ENCODE measurements around the gene KREMEN2.

KREMEN2 gene

GRCh38 chr16:3003582-3004270 is 39.7 kb downstream of the KREMEN2 start:
- peak; percentile 89 for DNase-seq (ENCODE audit: low read depth, low spot score)

- DNase-seq (ENCODE audit: low read depth, low spot score) = no peak
Observed at GRCh38 chr16:3004319-3004718, 40.2 kb downstream of the KREMEN2 start.

- DNase-seq (ENCODE audit: low read depth, low spot score) = no peak
Observed at GRCh38 chr16:3004781-3005284, 40.8 kb downstream of the KREMEN2 start.

GRCh38 chr16:3007059-3007956 is 43.2 kb downstream of the KREMEN2 start:
- DNase-seq (ENCODE audit: low read depth, low spot score) = no peak

GRCh38 chr16:3007957-3008689 is 44.0 kb downstream of the KREMEN2 start:
- no peak for DNase-seq (ENCODE audit: low read depth, low spot score)

GRCh38 chr16:3008690-3009037 is 44.6 kb downstream of the KREMEN2 start:
- DNase-seq (ENCODE audit: low read depth, low spot score) = no peak

GRCh38 chr16:3009568-3010390 is 45.7 kb downstream of the KREMEN2 start:
- no peak for DNase-seq (ENCODE audit: low read depth, low spot score)

- DNase-seq (ENCODE audit: low read depth, low spot score) = no peak
Observed at GRCh38 chr16:3010510-3010909, 46.4 kb downstream of the KREMEN2 start.

- no peak for DNase-seq (ENCODE audit: low read depth, low spot score)
Observed at GRCh38 chr16:3012246-3012645, 48.2 kb downstream of the KREMEN2 start.

- no peak for DNase-seq (ENCODE audit: low read depth, low spot score)
Observed at GRCh38 chr16:3012828-3013420, 48.8 kb downstream of the KREMEN2 start, which contains the start of gene CLDN9. Gene CLDN9, plus strand, starts transcription at chr16:3012923. Its CDS starts 440 bp downstream, at chr16:3013363.

DNA sequence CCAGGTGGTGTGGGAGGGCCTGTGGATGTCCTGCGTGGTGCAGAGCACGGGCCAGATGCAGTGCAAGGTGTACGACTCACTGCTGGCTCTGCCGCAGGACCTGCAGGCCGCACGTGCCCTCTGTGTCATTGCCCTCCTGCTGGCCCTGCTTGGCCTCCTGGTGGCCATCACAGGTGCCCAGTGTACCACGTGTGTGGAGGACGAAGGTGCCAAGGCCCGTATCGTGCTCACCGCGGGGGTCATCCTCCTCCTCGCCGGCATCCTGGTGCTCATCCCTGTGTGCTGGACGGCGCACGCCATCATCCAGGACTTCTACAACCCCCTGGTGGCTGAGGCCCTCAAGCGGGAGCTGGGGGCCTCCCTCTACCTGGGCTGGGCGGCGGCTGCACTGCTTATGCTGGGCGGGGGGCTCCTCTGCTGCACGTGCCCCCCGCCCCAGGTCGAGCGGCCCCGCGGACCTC is 49.4 kb downstream of the KREMEN2 start:
- DNase-seq (ENCODE audit: low read depth, low spot score) = no peak

DNA sequence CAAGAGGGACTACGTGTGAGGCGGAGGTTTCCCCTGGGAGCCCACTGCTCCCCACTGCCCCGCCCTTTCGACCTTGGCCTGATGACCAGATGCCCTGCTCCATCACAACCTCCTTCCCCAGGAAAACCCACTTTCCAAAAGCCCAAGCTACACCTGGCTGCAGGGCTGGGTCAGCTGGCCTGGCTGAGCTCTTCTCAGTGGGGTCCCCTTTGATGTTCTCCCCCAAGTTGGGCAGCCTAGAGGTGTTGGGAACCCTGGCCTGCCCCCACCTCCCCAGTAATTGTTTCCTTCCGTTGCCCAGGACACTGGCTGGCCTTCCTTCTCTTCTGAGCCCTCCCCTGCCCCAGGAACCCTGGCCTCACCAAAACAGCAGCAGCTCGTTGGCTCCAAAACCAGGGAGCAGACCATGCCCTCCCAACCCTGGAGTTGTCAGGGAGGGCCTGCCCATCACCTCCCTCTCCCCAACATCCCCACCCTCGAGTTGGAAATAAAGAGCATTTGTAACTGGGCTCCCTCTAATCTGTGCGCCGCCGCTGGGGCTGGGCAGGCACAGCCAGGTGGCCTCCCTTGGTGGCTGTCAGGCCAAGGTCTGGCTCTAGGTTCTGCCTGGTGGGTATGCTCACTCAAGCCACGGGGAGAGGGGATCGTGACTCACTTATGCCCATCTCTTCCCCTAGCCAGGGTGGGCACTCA is 50.1 kb downstream of the KREMEN2 start:
- no peak for DNase-seq (ENCODE audit: low read depth, low spot score)

DNA sequence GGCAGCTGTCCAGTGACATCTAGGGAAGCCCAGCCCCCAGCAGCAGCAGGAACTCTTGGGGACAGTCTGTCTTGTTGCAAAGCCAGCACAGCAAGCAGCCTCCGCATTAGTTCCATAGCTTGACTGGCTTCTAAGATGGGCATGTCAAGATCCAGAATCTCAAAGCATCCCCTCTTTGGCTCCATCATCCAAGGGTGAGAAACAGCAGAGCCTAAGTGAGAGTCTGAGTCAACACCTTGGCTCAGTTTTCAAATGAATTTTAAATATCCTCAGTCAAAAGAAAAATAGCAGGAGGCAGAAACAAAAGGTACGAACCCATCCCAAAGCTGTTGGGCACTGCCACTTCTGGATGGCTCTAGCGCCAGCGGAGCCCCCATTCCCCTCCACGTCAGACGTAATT is 50.9 kb downstream of the KREMEN2 start:
- DNase-seq (ENCODE audit: low read depth, low spot score) = no peak

GRCh38 chr16:3015865-3016521 is 51.9 kb downstream of the KREMEN2 start:
- DNase-seq (ENCODE audit: low read depth, low spot score) = no peak

DNA sequence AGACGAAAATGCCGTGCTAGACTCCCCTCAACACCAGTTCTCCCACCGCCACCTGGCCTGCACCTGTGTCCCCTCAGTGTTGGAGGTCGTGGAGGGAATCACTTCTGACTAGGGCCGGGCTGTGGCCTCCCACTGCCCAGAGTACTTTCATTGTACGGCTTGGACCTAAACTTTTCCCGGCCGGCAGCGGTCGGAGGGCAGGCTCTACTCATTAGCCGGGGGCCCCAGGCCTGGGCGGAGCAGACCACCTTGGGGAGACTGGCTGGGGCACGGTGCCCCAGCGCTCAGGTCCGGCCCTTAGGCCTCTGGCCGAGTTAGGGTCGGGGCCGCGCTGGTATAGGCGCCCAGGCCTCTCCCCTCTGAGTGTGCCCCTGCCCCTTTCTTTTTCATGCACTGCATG is 53.3 kb downstream of the KREMEN2 start:
- no peak for DNase-seq (ENCODE audit: low read depth, low spot score)

Data from brain pericyte (primary cell).